ENCODE measurements around the gene SIAH1.

GRCh38 chr16:48318630-48319029 lies 66.6 kb downstream of the SIAH1 start:
- TF ChIP-seq CTCF (IDR thresholded peaks at IDR 0.05) (no peak), EP300 (IDR thresholded peaks at IDR 0.05; ENCODE audit: low read depth) (no peak)

All from transverse colon (tissue), 3 donors.